Neuron (in vitro differentiated cells): ENCODE data around the gene VAV2.

Experiments used
- H2AFZ ChIP-seq: one replicate; pipeline ENCODE4 v1.6.1; 2013; ENCODE audit warnings: low read depth, mild to moderate bottlenecking, inconsistent platforms, low read length, moderate library complexity
- H3K27me3 ChIP-seq: one replicate; pipeline ENCODE4 v1.6.1; 2013; ENCODE audit warnings: low read length; ENCODE audit not compliant: insufficient read depth
- H3K36me3 ChIP-seq: one replicate; pipeline ENCODE4 v1.6.1; 2013; ENCODE audit warnings: low read length; ENCODE audit not compliant: insufficient read depth
- H3K4me1 ChIP-seq: one replicate; pipeline ENCODE4 v1.6.1; 2013; ENCODE audit warnings: low read length; ENCODE audit not compliant: insufficient read depth
- H3K4me3 ChIP-seq: 2 replicates; pipeline ENCODE4 v1.5.1; 2013; ENCODE audit warnings: mild to moderate bottlenecking, low read length, moderate library complexity
- H3K9me3 ChIP-seq: one replicate; pipeline ENCODE4 v1.6.1; 2013; ENCODE audit warnings: low read length

VAV2 gene

DNA sequence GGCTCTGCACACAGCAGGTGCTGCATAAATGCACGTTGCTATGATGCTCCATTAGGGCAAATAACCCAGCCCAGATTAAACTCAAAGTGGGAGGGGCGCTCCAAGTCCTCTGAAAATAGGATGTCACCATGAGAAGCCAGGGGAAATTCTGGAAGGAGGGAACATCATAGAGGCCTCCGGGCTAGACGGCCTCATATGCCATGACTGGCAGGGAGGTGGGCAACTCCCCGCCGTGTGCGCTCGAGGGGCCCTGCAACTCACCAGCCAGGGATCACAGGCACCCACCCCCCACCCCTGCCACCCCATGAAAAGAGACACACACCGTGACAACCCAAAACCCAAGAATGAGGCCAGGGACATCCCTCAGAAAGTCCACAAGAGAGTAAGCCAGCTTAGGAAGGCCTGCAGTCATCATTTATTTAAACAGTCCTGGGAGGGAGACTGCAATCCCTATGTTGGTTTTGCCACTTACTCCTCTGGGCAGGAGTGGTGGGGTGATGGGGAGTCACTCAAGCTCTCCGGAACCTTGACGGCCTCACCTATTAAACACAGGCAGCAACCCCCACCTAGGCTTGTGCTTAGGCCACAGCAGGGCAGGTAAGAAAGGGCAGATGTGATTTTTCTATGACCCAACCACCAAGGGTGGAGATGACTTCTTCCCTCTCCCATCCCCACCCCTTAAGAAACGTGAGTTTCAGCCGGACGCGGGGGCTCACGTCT is 4.0 kb downstream of the VAV2 start:
- Histone ChIP-seq H3K36me3 (no peaks in the 10 kb centered on the region), H3K9me3 (no peaks in the 10 kb centered on the region), H2AFZ (no peak overlapping the region), H3K4me3 (no peak overlapping the region), H3K27me3 (no peaks in the 10 kb centered on the region), H3K4me1 (peaks cover 17% of the 10 kb centered on the region)

- Histone ChIP-seq H3K4me3 (no peak overlapping the region), H3K27me3 (no peaks in the 10 kb centered on the region), H2AFZ (no peak overlapping the region), H3K36me3 (no peaks in the 10 kb centered on the region), H3K9me3 (no peaks in the 10 kb centered on the region), H3K4me1 (peaks cover 16% of the 10 kb centered on the region)
Measured at GRCh38 chr9:133987446-133987788, 4.7 kb downstream of the VAV2 start.

- Histone ChIP-seq H3K27me3 (no peaks in the 10 kb centered on the region), H2AFZ (no peak overlapping the region), H3K36me3 (no peaks in the 10 kb centered on the region), H3K4me1 (peaks cover 16% of the 10 kb centered on the region), H3K9me3 (no peaks in the 10 kb centered on the region), H3K4me3 (no peak overlapping the region)
Measured at GRCh38 chr9:133986774-133987445, 5.2 kb downstream of the VAV2 start.

- H3K36me3 ChIP-seq = no peaks in the 10 kb centered on the region
- no peaks in the 10 kb centered on the region for H3K27me3 ChIP-seq
- H3K4me1 ChIP-seq = peaks cover 16% of the 10 kb centered on the region
- H3K9me3 ChIP-seq = no peaks in the 10 kb centered on the region
- H2AFZ ChIP-seq = no peak overlapping the region
- H3K4me3 ChIP-seq = no peak overlapping the region
Measured at GRCh38 chr9:133986061-133986460, 6.1 kb downstream of the VAV2 start.

DNA sequence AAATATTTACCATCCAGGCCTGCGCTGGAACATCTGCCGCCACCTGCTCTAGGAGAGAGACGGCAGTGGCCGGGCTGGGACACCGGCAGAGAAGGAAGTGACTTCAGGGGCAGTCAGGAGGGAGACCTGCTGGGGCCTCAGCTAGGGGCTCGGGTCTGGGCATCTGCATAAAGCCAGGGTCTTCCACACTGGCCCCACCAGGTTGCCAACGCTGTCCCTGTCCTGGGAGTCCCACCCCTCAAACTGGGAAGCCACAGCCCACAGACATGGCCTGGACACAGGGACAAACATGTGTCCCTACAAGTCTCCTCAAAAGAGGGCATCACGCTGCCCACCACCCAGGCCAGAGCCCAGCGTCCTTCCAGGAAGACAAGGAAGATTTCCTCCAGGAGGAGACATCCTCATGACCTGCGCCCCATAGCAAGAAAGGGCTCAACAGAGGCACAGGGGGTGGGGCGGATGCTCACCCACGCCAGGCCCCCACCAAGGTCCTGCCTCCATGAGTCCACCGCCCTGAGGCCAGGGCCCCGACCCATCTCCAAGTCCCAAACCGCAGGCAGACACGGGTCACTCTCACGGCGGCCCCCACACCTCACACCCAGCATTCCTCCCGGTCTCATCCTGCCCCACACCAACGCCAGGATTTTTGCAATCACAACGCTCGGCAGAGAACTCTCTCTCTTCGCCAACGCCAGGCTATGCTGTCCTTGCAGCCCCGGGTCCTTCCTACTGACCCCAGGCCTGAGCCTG is 9.0 kb downstream of the VAV2 start:
- Histone ChIP-seq H3K4me1 (peaks cover 23% of the 10 kb centered on the region), H3K27me3 (no peaks in the 10 kb centered on the region), H2AFZ (no peak overlapping the region), H3K36me3 (no peaks in the 10 kb centered on the region), H3K9me3 (no peaks in the 10 kb centered on the region), H3K4me3 (no peak overlapping the region)

- Histone ChIP-seq H3K4me1 (peaks cover 23% of the 10 kb centered on the region), H3K36me3 (no peaks in the 10 kb centered on the region), H3K9me3 (no peaks in the 10 kb centered on the region), H3K4me3 (no peak overlapping the region), H3K27me3 (no peaks in the 10 kb centered on the region), H2AFZ (no peak overlapping the region)
Measured at GRCh38 chr9:133981958-133982681, 10.0 kb downstream of the VAV2 start.

GRCh38 chr9:133981589-133981957 is 10.6 kb downstream of the VAV2 start:
- Histone ChIP-seq H3K4me1 (peaks cover 23% of the 10 kb centered on the region), H3K36me3 (no peaks in the 10 kb centered on the region), H3K4me3 (no peak overlapping the region)

DNA sequence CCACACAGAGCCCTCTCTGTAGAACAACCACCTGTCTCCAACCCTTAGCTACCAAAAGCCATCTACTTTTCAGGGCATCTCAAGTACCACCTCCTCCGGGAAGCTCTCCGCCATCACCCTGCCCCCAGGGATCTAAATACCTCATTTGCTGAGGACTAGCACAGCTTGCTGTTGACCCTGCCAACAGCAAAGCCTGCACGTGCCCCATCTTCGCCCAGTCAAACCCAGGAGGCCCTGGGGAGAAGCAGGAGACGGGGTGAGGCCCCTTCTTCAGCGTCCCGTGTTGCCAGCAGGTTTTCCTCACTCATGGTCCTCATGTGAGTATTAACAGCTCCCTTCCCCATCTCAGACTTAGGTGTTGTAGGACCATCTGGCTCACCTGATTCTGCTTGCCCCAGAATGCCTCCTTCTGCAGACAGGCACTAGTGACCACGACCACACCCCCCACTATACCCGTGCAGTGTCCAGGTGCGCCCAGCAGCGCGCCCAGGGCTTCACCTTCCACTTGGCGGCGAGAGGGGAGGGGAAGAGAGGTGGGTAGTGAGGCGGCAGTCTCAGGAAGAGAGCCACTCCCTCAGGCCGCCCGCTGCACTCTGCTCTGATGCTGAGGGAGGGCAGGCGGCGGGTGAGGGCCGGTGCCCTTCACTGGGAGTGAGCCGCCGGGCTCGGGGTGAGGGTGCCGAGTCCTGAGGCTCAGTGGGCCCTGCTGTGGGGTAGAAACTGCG is 11.1 kb downstream of the VAV2 start:
- H2AFZ ChIP-seq = no peak overlapping the region
- H3K4me1 ChIP-seq = peaks cover 19% of the 10 kb centered on the region
- no peak overlapping the region for H3K4me3 ChIP-seq
- H3K27me3 ChIP-seq = no peaks in the 10 kb centered on the region
- H3K9me3 ChIP-seq = no peaks in the 10 kb centered on the region
- H3K36me3 ChIP-seq = no peaks in the 10 kb centered on the region

More at GRCh38 chr9:133981589-133981957, 10.6 kb downstream of the VAV2 start:
- Histone ChIP-seq H3K27me3 (no peaks in the 10 kb centered on the region), H3K9me3 (no peaks in the 10 kb centered on the region), H2AFZ (no peak overlapping the region)

- Histone ChIP-seq H3K36me3 (no peaks in the 10 kb centered on the region), H3K27me3 (no peaks in the 10 kb centered on the region), H2AFZ (no peak overlapping the region), H3K4me1 (peaks cover 19% of the 10 kb centered on the region), H3K9me3 (no peaks in the 10 kb centered on the region), H3K4me3 (no peak overlapping the region)
Measured at GRCh38 chr9:133979921-133980863, 11.9 kb downstream of the VAV2 start.

- Histone ChIP-seq H3K27me3 (no peaks in the 10 kb centered on the region), H3K36me3 (no peaks in the 10 kb centered on the region), H2AFZ (no peak overlapping the region), H3K4me3 (no peak overlapping the region), H3K4me1 (peaks cover 19% of the 10 kb centered on the region), H3K9me3 (no peaks in the 10 kb centered on the region)
Measured at GRCh38 chr9:133979273-133979920, 12.7 kb downstream of the VAV2 start.

- H3K4me3 ChIP-seq = no peak overlapping the region
- H3K9me3 ChIP-seq = no peaks in the 10 kb centered on the region
- no peaks in the 10 kb centered on the region for H3K27me3 ChIP-seq
- H3K4me1 ChIP-seq = peaks cover 19% of the 10 kb centered on the region
- H3K36me3 ChIP-seq = no peaks in the 10 kb centered on the region
- no peak overlapping the region for H2AFZ ChIP-seq
Measured at GRCh38 chr9:133978899-133979272, 13.2 kb downstream of the VAV2 start.
